Dermis blood vessel endothelial cell (primary cell): ENCODE results near the gene CHST6. TPM values are rescaled to one million over a fixed set of nuclear protein-coding genes. Genes with fewer than 3 reads are reported as not detected.
"Not testable (repeated sequence)": the region's sequence is repeated elsewhere in the genome, so short reads cannot be mapped to it uniquely, and the experiment has no call there.

Source experiments
- DNase-seq: peaks from one replicate; pipeline ENCODE4 v3.0.0; 2010
- total RNA-seq: library from RNA; depleted of rRNA; stranded (reverse); fragments of >200 nt; gene quantifications from 2 replicates; pipeline ENCODE4 v1.2.3, GENCODE V29; 2014

CHST6 gene
- total RNA-seq, 1 donor from 2014 or later, result 1.2 TPM

GRCh38 chr16:75502916-75503605 lies 7.8 kb upstream of the CHST6 start:
- no peak for DNase-seq

GRCh38 chr16:75501820-75502219 lies 6.6 kb upstream of the CHST6 start:
- DNase-seq, result not testable (repeated sequence)

- no peak for DNase-seq
Measured at GRCh38 chr16:75501359-75501758, 6.1 kb upstream of the CHST6 start.

GRCh38 chr16:75498605-75499322 lies 3.5 kb upstream of the CHST6 start:
- peak; percentile 65 for DNase-seq

GRCh38 chr16:75497558-75497957 lies 2.3 kb upstream of the CHST6 start:
- no peak for DNase-seq

GRCh38 chr16:75494661-75495075 lies 573 bp downstream of the CHST6 start:
- no peak for DNase-seq

- DNase-seq, result no peak
Measured at GRCh38 chr16:75494184-75494583, 1.1 kb downstream of the CHST6 start.

GRCh38 chr16:75491876-75492275 lies 3.4 kb downstream of the CHST6 start:
- no peak for DNase-seq

- DNase-seq, result no peak
Measured at GRCh38 chr16:75488322-75488721, 6.9 kb downstream of the CHST6 start.

- DNase-seq, result no peak
Measured at GRCh38 chr16:75486676-75487313, 8.4 kb downstream of the CHST6 start.

GRCh38 chr16:75486014-75486675 lies 9.1 kb downstream of the CHST6 start:
- no peak for DNase-seq

GRCh38 chr16:75485230-75486013 lies 9.8 kb downstream of the CHST6 start:
- DNase-seq, result no peak

GRCh38 chr16:75483222-75483621 lies 12.0 kb downstream of the CHST6 start:
- DNase-seq, result no peak

GRCh38 chr16:75482434-75483205 lies 12.6 kb downstream of the CHST6 start:
- DNase-seq, result no peak

- DNase-seq, result peak; percentile 31
Measured at GRCh38 chr16:75481475-75481874, 13.8 kb downstream of the CHST6 start.

GRCh38 chr16:75479421-75479990 lies 15.7 kb downstream of the CHST6 start:
- DNase-seq, result no peak

GRCh38 chr16:75478480-75479345 lies 16.5 kb downstream of the CHST6 start:
- no peak for DNase-seq

GRCh38 chr16:75477680-75478473 lies 17.4 kb downstream of the CHST6 start:
- DNase-seq, result no peak

- DNase-seq, result no peak
Measured at GRCh38 chr16:75476817-75477216, 18.4 kb downstream of the CHST6 start.
